HepG2 (cell line): ENCODE results near the gene SLC16A13. TPM values are rescaled to one million over a fixed set of nuclear protein-coding genes. Genes with fewer than 3 reads are reported as not detected.

Experiments used
- TMF1 ChIP-seq: sonication (generic); formaldehyde crosslinking; IDR thresholded peaks from 2 replicates; pipeline ENCODE4 v1.8.1; 2022; ENCODE audit warnings: low read depth, missing genetic modification reagents
- ZBTB3 ChIP-seq: sonication (generic); formaldehyde crosslinking; IDR thresholded peaks from 2 replicates; pipeline ENCODE4 v1.4.0; 2020; ENCODE audit warnings: low read depth, mild to moderate bottlenecking, moderate library complexity, missing genetic modification reagents, borderline replicate concordance
- ZNF263 ChIP-seq: sonication (generic); formaldehyde crosslinking; IDR thresholded peaks from 2 replicates; pipeline ENCODE4 v1.4.0; 2020; ENCODE audit warnings: missing genetic modification reagents
- ZNF484 ChIP-seq: sonication (generic); formaldehyde crosslinking; IDR thresholded peaks from 2 replicates; pipeline ENCODE4 v1.5.1; 2020; ENCODE audit warnings: mild to moderate bottlenecking, low read depth, missing genetic modification reagents, borderline replicate concordance
- polyA plus RNA-seq, 8 experiments: library from polyadenylated mRNA; depleted of rRNA in 3 of 8; stranded (reverse) in 7 of 8; unstranded in 1 of 8; fragments of >200 nt; fragmentation: Illumina TruSeq in 4 of 8; extraction: Trizol in 4 of 8; gene quantifications; 2 replicates each; pipeline versions ENCODE4 v1.2.1 to v1.2.3, GENCODE V29; 2011 to 2016; ENCODE audit warnings: low read depth in 4 of 8, missing spikeins in 1 of 8, mixed read lengths in 1 of 8; ENCODE audit not compliant: insufficient read depth in 1 of 8
- total RNA-seq, 5 experiments: library from RNA; depleted of rRNA; stranded (reverse); fragments of >200 nt; fragmentation: Illumina TruSeq; extraction: Trizol; gene quantifications; 2 replicates each; pipeline ENCODE4 v1.2.3, GENCODE V29; 2016; ENCODE audit warnings: low read depth in 1 of 5
- TF ChIP-seq, protein P1 (sequence below): sonication (generic); formaldehyde crosslinking; IDR thresholded peaks from 2 replicates; pipeline ENCODE4 v1.5.1; 2020; ENCODE audit warnings: mild to moderate bottlenecking, missing genetic modification reagents, borderline replicate concordance
- TF ChIP-seq, protein P2 (sequence below): sonication (generic); formaldehyde crosslinking; IDR thresholded peaks from 2 replicates; pipeline ENCODE4 v1.5.1; 2020; ENCODE audit warnings: missing genetic modification reagents, mild to moderate bottlenecking, borderline replicate concordance
- TF ChIP-seq, protein P3 (sequence below): sonication (generic); formaldehyde crosslinking; IDR thresholded peaks from 2 replicates; pipeline ENCODE4 v1.9.0; 2021; ENCODE audit warnings: missing genetic modification reagents, mild to moderate bottlenecking, borderline replicate concordance
- TF ChIP-seq, protein P4 (sequence below): sonication (generic); formaldehyde crosslinking; IDR thresholded peaks from 2 replicates; pipeline ENCODE4 v1.4.0; 2020; ENCODE audit warnings: missing genetic modification reagents, borderline replicate concordance
- TF ChIP-seq, protein P5 (sequence below): sonication (generic); formaldehyde crosslinking; conservative IDR thresholded peaks from 2 replicates; pipeline ENCODE4 v1.8.1; 2023; ENCODE audit warnings: missing genetic modification reagents
- TF ChIP-seq, protein P6 (sequence below): sonication (generic); formaldehyde crosslinking; IDR thresholded peaks from 2 replicates; pipeline ENCODE4 v1.5.1; 2020; ENCODE audit warnings: missing genetic modification reagents, mild to moderate bottlenecking, borderline replicate concordance
- TF ChIP-seq, protein P7 (sequence below): sonication (generic); formaldehyde crosslinking; IDR thresholded peaks from 2 replicates; pipeline ENCODE4 v1.4.0; 2020; ENCODE audit warnings: mild to moderate bottlenecking, missing genetic modification reagents
- TF ChIP-seq, protein P8 (sequence below): sonication (generic); formaldehyde crosslinking; IDR thresholded peaks from 2 replicates; pipeline ENCODE4 v1.4.0; 2020; ENCODE audit warnings: mild to moderate bottlenecking, missing genetic modification reagents

The SLC16A13 gene
- total and polyA plus RNA-seq, 2 of the 13 experiments (the other 11 are each of a cell fraction or from before 2014, with no cell fraction given) = 2.2 to 3.0 TPM

DNA sequence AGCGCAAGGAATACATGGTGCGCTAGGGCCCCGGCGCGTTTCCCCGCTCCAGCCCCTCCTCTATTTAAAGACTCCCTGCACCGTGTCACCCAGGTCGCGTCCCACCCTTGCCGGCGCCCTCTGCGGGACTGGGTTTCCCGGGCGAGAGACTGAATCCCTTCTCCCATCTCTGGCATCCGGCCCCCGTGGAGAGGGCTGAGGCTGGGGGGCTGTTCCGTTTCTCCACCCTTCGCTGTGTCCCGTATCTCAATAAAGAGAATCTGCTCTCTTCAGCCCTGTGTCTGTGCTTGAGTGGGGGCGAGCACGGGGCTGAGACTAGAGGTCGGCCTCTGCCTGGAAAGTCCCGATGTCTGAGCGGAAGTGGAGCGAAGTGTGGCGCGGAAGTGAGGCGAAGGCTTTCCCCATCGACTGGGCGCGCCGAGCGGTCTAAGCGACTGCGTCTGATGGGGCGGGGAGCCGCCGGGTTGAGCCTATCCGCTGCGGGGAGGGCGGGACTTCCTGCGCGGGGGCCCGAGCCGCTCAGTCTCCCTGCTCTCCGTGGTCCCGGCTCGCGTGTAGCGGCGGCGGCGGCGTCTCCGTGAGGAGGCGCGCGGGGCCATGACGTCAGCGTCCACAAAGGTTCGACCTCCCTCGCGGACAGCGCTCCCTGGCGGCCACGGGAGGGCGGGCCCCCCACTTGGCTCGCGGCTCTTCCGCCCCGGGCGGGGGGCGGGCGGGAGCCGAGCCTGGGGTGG, 21.4 kb upstream of the SLC16A13 start (continued):
- TF ChIP-seq, protein P1, sequence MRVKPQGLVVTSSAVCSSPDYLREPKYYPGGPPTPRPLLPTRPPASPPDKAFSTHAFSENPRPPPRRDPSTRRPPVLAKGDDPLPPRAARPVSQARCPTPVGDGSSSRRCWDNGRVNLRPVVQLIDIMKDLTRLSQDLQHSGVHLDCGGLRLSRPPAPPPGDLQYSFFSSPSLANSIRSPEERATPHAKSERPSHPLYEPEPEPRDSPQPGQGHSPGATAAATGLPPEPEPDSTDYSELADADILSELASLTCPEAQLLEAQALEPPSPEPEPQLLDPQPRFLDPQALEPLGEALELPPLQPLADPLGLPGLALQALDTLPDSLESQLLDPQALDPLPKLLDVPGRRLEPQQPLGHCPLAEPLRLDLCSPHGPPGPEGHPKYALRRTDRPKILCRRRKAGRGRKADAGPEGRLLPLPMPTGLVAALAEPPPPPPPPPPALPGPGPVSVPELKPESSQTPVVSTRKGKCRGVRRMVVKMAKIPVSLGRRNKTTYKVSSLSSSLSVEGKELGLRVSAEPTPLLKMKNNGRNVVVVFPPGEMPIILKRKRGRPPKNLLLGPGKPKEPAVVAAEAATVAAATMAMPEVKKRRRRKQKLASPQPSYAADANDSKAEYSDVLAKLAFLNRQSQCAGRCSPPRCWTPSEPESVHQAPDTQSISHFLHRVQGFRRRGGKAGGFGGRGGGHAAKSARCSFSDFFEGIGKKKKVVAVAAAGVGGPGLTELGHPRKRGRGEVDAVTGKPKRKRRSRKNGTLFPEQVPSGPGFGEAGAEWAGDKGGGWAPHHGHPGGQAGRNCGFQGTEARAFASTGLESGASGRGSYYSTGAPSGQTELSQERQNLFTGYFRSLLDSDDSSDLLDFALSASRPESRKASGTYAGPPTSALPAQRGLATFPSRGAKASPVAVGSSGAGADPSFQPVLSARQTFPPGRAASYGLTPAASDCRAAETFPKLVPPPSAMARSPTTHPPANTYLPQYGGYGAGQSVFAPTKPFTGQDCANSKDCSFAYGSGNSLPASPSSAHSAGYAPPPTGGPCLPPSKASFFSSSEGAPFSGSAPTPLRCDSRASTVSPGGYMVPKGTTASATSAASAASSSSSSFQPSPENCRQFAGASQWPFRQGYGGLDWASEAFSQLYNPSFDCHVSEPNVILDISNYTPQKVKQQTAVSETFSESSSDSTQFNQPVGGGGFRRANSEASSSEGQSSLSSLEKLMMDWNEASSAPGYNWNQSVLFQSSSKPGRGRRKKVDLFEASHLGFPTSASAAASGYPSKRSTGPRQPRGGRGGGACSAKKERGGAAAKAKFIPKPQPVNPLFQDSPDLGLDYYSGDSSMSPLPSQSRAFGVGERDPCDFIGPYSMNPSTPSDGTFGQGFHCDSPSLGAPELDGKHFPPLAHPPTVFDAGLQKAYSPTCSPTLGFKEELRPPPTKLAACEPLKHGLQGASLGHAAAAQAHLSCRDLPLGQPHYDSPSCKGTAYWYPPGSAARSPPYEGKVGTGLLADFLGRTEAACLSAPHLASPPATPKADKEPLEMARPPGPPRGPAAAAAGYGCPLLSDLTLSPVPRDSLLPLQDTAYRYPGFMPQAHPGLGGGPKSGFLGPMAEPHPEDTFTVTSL (CRISPR knock-in tag) = no peak
- TF ChIP-seq, protein P2, sequence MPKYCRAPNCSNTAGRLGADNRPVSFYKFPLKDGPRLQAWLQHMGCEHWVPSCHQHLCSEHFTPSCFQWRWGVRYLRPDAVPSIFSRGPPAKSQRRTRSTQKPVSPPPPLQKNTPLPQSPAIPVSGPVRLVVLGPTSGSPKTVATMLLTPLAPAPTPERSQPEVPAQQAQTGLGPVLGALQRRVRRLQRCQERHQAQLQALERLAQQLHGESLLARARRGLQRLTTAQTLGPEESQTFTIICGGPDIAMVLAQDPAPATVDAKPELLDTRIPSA (CRISPR knock-in tag) = peak; percentile 46; the same call in 1 of the 2 replicates
- TF ChIP-seq ZBTB3 (no peak), TMF1 (CRISPR knock-in tag) (no peak), ZNF263 (CRISPR knock-in tag) (no peak), ZNF484 (CRISPR knock-in tag) (no peak)
- TF ChIP-seq, protein P3, sequence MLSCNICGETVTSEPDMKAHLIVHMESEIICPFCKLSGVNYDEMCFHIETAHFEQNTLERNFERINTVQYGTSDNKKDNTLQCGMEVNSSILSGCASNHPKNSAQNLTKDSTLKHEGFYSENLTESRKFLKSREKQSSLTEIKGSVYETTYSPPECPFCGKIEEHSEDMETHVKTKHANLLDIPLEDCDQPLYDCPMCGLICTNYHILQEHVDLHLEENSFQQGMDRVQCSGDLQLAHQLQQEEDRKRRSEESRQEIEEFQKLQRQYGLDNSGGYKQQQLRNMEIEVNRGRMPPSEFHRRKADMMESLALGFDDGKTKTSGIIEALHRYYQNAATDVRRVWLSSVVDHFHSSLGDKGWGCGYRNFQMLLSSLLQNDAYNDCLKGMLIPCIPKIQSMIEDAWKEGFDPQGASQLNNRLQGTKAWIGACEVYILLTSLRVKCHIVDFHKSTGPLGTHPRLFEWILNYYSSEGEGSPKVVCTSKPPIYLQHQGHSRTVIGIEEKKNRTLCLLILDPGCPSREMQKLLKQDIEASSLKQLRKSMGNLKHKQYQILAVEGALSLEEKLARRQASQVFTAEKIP (CRISPR knock-in tag) = no peak
- TF ChIP-seq, protein P4, sequence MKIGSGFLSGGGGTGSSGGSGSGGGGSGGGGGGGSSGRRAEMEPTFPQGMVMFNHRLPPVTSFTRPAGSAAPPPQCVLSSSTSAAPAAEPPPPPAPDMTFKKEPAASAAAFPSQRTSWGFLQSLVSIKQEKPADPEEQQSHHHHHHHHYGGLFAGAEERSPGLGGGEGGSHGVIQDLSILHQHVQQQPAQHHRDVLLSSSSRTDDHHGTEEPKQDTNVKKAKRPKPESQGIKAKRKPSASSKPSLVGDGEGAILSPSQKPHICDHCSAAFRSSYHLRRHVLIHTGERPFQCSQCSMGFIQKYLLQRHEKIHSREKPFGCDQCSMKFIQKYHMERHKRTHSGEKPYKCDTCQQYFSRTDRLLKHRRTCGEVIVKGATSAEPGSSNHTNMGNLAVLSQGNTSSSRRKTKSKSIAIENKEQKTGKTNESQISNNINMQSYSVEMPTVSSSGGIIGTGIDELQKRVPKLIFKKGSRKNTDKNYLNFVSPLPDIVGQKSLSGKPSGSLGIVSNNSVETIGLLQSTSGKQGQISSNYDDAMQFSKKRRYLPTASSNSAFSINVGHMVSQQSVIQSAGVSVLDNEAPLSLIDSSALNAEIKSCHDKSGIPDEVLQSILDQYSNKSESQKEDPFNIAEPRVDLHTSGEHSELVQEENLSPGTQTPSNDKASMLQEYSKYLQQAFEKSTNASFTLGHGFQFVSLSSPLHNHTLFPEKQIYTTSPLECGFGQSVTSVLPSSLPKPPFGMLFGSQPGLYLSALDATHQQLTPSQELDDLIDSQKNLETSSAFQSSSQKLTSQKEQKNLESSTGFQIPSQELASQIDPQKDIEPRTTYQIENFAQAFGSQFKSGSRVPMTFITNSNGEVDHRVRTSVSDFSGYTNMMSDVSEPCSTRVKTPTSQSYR (CRISPR knock-in tag) = no peak
- TF ChIP-seq, protein P5, sequence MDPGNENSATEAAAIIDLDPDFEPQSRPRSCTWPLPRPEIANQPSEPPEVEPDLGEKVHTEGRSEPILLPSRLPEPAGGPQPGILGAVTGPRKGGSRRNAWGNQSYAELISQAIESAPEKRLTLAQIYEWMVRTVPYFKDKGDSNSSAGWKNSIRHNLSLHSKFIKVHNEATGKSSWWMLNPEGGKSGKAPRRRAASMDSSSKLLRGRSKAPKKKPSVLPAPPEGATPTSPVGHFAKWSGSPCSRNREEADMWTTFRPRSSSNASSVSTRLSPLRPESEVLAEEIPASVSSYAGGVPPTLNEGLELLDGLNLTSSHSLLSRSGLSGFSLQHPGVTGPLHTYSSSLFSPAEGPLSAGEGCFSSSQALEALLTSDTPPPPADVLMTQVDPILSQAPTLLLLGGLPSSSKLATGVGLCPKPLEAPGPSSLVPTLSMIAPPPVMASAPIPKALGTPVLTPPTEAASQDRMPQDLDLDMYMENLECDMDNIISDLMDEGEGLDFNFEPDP (CRISPR knock-in tag) = no peak
- TF ChIP-seq, protein P6, sequence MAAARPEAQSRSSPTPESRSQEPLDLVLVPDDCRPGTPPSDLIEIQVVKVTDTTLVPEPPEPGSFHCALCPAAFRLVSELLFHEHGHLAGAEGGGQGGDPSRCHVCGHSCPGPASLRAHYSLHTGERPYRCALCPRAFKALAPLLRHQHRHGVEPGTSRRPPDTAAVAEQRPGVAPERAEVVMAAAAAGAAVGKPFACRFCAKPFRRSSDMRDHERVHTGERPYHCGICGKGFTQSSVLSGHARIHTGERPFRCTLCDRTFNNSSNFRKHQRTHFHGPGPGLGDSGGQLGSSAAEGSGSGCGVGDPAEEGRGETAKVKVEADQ = peak; percentile 61; the same call in 1 of the 2 replicates
- TF ChIP-seq, protein P7, sequence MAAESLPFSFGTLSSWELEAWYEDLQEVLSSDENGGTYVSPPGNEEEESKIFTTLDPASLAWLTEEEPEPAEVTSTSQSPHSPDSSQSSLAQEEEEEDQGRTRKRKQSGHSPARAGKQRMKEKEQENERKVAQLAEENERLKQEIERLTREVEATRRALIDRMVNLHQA = no peak
- TF ChIP-seq, protein P8, sequence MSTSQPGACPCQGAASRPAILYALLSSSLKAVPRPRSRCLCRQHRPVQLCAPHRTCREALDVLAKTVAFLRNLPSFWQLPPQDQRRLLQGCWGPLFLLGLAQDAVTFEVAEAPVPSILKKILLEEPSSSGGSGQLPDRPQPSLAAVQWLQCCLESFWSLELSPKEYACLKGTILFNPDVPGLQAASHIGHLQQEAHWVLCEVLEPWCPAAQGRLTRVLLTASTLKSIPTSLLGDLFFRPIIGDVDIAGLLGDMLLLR (CRISPR knock-in tag) = 0 out of 2 replicates have a peak, but pooled peaks have one; percentile 71
